SKM-1 treated with dmso at 0.1 percent for 144 hours (cell line): ENCODE measurements around the gene SRMS.

Source experiments
- DNase-seq: peaks from one replicate; lab custom pipeline; 2025; ENCODE audit not compliant: unreplicated experiment; lab: John Stamatoyannopoulos, UW

The SRMS gene

DNA sequence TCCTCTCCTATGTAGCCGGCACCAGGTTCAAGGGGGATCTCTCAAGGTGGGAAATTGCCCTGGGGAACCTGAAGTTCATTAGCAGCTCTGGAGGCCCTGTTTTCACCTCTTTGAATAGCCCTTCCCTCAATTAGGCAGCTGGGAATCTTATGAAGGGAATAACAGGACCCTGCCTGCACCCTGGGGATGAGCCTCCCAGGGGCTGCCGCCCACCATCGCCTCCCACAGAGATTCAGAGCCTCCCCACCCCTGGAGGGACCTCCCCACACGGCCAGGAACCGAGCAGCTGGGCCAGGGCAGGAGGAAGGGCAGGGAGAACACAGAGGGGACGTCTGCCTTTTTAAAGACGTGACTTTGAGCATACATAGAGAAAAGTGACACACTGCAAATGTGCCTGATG, 44.0 kb downstream of the SRMS start:
- DNase-seq, result no peak

DNA sequence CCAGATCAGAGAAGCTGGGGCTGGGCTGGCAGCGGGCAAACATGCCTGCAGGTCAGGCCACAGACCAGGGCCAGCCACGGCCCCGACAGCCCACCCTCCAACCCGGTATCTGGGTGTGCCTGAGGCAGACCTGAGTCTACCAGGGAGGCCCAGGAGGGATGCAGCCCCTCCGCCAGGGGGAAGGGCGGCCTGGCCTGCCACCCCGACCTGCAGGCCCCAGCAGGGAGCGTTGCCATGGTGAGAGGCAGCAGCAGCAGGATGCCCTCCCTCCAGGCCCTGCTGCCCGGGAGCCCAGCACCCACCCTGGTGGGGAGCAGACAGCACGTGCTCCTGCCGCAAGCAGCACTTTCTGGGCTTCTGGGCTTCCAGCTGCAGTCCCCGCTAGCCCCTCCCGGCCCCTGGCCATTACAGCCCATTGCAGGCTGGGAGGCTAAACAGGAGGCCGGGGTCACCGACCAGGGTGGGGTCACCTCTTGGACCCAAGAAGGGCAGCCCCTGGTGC, 44.8 kb downstream of the SRMS start:
- no peak for DNase-seq

DNA sequence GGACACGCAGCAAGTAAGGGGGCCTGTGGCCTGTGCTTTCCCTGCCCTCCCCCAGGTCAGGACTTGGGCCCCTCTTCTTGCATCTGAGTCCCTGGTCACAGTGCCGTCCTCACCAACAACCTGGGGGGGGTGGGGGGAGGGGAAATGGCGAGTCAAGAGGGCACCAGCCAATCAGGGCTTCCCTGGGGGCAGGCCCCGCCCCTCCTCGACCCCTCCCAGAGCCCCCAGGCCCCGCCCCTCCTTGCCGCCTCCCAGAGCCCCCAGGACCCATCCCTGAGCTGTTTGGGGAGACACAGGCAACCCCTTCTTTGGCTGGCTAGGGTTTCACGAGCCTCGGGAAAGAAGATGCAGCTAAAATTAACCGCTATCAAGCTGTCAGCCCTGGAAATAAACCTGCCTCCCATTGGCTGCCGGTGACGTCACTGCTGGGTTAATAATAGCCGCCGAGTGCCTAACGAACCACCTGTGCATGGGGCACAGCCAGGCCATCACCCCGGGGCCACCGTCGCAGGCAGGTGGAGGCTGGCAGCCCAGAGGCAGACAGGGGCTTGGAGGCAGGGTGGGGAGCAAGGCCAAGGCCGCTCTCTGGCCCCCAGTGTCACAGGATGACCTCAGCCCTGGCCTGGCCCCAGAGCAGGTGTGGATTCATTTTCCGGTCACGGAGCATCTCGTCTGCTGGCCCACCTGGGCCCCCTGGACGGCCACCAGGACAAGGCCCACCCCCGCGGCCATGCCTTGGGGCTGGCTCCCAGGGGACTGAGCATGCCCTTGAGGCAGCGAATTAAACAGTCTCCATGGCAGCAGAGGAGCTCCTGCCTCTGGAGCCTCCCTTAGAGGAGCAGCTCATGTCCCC, 45.5 kb downstream of the SRMS start:
- no peak for DNase-seq

DNA sequence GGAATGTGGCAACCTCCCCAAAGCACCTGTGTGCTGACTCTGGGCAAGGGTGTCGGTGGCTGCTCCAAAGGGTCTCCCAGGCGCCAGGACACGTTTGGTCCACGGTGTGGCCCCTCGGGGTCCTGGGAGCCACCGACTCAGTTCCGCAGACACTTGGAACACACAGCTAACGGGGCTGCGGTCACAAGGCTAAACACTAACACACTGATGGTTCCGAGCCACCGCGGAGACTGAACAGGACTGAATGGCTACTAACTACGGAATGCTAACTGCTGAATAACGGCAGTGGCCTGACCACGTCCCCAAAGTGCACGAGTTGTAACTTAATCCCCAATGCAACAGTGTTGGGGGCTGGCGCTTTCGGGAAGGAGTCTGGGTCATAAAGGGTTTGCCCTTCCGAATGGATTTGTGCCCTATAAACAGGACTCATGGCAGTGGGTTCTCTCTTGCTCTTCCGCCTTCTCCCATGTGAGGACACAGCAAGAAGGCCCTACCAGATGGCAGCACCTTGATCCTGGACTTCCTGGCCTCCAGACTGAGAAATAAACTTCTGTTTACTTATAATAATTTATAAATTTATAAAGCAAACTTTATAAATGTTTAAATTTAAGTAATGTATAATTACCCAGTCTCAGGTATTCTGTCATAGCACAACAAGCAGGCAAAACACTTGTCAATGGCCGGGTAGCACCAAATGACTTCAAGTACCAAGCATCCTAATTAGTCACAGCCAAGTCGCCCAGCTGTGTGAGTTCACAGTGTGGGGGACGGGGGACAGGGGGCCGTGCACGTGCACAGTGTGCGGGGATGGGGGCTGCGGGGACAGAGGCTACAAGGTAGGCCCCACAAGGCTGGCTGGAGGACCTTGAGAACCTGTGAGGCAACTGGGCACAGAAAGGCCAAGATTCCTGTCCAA, 46.4 kb downstream of the SRMS start:
- no peak for DNase-seq

DNA sequence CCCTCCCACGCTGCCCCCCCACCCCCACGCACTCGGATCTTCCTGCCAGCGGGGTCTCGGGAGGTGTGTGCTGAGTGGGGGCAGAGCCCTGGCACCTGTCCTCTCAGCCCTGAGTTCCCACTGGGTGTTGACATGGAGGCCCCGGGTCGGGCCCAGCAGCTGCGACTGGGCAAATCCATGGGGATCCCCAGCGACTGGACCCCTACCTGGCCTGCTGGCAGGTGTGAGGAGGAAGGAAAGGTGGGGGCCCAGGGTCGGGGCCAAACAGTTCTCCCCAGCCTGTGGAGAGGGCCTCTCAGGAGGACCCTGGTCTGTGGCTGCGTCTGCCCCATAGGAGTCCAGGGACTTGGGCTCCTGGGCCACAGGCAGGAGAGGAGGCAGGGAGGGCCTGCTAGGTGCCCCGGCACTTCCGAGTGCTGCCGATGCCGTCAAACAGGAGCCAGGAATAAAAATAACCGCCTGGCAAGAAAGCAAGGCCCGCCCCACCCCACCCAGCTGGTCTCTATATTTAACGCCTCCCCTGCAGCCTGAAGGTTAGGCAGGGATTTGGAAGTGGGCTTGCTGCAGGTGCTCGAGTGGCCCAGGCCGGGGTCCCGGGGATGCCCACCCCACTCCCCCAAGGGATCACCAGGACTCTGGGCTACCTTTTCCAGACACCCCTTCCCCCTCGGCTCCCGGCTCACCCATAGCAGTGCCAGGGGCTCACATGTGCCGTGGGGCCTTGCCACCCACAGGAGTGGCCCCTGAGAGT, 47.2 kb downstream of the SRMS start:
- DNase-seq, result no peak

DNA sequence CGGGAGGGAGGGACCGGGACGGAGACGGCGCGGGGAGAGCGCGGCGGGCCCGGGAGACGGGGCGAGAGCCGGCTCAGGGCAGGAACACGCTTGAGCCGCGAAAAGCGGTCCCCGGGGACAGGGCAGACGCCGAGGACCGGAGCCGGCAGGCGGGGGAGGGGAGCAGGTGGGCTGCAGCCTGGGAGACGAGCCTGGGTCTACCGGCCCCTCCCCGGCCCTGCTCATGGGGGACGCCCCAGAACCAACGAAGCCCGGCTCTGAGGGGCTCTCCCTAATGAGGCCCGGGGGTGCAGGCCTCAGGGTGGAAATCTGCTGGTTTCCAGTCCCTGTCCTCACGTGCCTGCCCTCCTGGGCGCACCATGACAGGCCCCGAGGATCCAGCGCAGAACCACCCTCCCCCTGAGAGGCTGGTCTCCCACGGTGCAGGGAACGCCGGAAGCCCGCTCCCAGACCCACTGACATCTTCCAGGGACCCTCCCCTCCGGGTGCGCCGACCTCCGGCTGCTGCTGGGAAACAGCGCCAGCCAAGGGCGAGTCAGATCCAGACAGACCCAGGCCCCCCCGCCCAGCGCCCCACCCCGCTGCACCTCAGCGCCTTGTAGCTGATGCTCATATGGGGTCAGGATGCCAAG, 48.1 kb downstream of the SRMS start:
- DNase-seq, result no peak

DNA sequence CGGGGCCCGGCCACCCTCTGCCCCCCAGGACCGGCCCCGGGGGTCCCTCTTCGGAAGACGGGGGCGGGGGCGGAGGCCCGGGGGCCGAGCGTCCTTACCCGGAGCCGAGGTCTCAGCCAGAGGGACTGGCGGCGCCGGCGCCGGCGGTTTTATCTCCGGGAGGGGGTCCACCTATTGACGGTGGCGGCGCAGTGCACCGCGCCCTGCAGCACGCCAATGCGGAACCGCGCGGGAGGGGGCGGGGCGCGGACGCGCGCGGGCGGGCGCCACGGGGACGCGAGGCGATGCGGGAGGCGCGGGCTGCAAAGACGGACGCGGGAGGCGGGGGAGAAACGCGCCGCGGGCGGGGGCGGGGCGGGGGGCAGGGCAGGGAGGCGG, 48.6 kb downstream of the SRMS start, which contains the start of gene EEF1A2:
Gene EEF1A2, minus strand, starts transcription at position 124 of the 378 bp plus-strand sequence. CDS start 1,320 bp downstream, outside the sequence.
- DNase-seq, result peak; percentile 12

DNA sequence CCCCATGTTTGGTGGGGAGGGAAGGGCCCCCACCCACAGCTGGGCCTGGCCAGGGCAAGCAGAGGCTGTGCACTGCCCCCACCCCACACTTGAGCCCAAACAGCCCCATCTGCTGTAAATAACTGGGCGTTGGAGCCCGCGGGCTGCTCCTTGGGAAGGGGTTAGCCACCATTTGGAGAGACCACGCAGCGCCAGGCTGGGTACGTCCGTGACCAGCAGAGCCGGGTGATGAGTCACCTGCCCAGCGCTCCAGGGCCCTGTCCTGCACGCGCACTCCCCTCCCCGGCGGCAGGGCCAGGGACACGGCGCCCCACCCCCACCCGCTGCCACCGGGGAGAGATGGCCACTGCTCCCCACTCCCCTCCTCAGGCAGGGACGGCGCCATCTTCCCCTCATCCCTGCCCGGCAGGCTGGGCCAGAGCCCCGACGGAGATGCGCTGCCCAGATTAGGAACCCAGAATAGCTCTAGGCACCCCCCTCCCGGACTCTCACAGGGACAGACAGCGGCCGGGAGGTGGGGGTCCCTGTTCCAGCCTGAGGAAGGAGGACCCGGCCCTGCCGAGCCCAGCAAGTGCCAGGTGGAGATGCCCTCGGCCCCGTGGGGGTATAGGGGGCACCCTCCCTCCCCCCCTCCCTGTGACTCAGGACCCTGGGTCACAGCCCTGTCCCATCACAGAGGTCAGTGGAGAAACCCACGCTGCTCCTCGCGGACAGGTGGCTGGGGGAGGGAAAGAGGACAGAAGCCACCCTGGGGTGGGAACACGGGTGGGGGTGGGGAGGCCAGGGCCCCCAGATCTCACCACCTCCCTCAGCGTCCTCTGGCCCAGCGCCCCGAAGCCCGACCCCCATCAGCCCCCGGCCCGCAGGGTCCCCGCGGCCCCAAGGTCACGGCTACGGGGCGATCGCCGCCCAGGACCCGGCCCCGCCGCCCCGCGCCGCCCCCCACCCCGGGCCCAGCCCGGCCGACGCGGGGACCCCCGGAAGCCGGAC, 49.3 kb downstream of the SRMS start:
- DNase-seq, result no peak

DNA sequence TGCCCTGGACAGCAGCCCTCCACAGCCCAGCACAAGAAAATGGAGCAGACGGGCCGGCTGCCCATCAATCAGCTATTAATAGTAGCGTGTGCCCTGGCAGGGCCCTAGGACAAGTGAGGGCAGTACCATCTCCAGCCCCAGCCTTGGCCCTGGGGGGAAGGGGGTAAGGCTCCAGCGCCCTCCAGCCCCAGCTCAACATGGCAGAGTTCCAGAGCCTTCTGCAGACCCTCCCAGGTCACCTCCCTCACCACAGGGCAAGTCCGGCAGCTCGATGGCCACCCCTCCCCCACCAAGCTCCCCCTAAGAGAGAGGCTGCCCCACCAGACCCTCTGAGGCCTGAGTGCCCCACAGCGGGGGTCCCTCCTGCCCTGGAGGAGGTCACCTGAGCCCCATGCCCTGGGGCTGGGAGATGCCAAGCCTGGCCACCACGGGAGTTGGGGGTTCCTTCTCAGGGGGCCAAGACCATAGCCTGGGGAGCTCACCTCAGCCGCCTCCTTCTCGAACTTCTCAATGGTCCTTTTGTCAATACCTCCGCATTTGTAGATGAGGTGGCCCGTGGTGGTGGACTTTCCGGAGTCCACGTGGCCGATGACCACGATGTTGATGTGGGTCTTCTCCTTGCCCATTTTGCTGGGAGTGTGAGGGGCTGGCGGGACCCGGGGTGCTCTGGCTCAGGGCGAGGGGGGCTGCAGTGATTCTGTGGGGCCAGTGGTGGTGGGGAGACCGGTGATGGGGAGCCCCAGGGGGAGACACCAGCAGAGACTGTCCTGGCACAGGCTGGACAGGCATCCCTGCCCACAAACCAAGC, 50.2 kb downstream of the SRMS start:
- DNase-seq, result no peak

DNA sequence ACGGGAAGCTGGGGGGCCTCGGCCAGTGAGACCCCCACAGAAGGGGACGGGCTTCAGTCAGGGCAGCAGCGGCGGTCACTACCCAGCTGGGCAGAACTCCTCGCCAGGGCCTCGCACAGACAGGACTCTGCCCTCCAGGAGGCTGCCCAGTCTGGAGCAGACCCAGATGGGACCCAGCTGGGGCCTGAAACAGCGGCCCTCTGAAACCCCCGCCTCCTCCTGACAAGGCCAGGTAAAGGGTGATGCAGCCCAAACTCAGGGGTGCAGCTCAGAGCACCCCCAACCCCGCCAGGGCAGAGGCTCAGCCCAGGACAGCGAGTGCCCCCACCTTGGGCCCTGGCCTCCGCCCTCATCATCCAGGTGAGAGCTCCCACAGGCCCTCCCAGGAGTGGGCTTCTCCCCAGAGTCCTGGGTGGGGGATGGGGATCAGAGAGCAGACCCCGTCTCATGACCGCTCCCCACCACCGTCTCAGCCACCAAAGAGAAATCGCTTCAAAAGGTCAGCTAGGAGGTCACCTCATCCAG, 50.9 kb downstream of the SRMS start:
- DNase-seq, result no peak

DNA sequence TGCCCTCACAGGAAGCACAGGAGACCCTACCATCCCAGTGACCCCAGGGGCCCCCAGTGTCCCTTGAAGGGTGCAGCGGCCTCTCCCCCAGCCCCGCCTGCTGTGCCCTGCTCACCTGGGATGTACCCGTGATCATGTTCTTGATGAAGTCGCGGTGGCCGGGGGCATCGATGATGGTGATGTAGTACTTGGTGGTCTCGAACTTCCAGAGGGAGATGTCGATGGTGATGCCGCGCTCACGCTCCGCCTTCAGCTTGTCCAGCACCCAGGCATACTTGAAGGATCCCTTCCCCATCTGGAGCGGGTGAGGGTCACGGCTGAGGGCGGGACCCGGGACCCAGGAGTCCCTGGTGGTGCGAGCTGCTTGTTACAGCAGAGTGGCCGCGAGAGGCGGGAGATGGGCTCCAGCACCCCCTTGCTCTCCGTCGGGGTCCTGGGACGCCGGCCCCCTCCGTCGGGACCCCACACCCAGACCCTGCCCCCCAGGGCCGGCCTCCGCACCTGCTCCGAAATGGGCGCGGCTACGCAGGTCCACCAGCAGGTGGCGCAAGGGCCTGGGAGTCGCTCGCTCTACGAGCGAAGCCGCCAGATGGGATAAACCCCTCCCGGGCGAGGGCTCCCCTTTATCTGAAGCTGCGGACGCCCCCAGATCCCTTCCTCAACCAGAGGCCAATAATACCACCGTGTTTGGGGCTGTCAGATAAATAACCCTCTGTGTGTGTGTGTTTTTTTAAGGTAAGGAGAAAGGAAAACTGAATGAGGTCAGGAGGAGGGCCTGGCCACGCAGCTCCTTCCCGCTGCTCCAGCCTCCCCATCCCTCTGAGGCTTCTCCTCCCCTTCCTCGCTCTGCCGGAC, 51.6 kb downstream of the SRMS start:
- no peak for DNase-seq

DNA sequence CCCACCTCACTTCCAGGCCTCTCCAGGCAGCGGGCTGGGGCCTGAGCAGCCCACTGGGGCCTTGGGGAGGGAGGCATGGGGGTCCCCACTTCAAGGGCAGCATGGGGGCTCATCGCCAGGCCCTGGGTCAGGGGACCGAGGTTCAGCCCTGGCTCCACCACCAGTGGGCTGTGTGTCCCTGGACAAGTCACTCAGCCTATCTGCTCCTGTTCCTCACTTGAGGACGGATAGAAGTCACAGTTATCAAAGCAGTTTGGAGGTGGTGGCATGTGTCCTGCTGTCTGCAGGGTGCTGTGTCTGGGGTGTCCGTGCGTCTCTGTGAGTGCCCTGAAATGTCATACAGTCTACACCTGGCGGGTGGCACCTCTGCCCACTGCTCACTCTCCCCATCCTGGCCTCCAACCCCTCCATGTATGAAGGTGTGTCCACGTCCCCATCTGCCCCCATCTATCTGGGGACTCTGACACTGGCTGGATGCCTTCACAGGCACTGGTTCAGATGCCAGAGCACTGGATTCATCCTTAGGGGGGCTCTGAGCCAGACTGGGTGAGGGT, 52.3 kb downstream of the SRMS start:
- no peak for DNase-seq

DNA sequence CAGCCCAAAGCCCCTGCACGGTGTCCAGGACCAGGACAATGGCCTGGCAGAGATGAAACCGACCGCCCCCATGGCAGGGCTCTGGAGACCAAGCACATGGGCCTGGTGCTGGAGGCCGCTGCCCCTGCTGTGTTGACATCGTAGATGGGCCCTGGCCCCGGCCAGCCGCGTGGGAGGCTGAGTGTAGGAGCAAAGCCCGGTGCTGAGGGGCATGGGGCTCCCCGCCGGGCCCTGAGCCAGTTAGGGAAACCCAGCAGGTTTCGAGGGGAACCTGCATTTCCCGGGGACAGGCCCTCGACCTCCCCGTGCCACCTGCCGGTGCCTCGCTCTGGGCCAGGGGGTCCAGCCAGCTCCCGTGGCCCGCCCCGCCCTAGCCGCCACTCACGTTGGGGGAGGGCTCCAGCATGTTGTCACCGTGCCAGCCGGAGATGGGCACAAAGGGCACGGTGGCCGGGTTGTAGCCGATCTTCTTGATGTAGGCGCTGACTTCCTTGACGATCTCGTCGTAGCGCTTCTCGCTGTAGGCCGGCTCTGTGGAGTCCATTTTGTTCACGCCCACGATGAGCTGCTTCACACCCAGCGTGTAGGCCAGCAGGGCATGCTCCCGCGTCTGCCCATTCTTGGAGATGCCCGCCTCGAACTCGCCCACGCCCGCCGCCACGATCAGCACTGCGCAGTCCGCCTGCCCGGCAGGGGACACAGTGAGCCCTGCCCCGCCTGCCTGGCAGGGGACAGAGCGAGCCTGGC, 53.0 kb downstream of the SRMS start:
- no peak for DNase-seq

DNA sequence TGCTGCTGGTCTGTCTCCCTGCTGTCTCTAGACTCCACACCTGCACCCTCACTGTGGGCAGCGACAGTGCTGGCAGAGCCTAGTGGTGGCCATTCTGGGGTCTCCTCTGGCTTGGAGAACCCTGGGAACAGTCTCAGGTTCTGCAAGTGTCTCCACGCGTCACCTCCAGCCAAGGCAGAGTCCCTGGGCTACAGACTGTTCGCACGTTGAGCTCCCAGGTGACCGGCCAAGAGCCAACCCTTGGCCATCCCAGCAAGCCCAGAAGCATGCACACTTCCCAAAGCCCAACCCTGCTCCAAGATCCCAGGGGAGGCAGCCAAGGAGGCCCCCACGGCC, 53.5 kb downstream of the SRMS start:
- DNase-seq, result no peak

DNA sequence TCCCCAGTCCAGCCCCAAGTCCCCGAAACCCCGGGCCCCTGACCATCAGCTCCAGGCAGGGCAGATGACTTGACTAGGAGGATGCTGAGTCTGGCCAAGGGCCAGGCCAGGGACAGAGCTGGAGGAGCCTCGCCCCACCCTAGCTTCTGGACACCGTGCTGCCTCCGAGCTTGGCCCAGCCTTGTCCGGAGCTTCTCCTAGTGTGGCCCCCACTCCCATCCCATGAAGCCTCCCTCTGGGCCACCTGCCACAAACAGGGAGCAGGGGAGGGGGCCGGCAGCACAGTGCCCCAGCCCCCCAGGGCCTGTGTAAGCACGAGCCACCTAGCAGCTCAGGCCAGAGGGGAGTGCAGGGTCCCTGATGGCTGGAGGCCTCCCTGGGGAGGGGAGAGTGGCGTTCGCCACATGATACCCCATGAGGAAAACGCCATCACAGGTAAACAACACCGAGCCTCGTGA, 54.0 kb downstream of the SRMS start:
- DNase-seq, result no peak

DNA sequence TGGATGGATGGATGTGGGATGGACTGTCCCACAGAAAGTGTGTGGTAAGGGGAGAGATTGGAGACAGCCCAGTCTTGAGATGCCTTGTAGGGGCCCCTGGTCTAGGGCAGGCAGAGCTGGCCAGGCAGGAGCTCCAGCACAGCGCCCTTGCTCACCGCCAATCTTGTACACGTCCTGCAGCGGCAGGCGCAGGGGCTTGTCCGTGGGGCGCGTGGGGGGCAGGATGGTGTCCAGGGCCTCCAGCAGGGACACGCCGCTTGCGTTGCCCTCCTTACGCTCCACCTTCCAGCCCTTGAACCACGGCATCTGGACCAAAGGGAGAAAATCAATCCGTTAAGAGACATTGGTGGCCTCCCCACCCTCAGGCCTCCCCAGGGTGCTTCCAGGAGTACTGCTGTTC, 54.6 kb downstream of the SRMS start:
- DNase-seq, result no peak
